HAP-1 (cell line): ENCODE measurements around the gene PRUNE2.

Source experiments
- DNase-seq, 2 experiments: peaks; one replicate each; pipeline ENCODE4 v3.0.0-alpha.2; 2016 to 2020; ENCODE audit warnings: low spot score in 2 of 2
- H3K27me3 ChIP-seq: fragments of 250-450 bp; sonication (Bioruptor Pico); 2 replicates; pipeline ENCODE4 v1.5.1; 2020; ENCODE audit warnings: low read depth, mild to moderate bottlenecking, moderate library complexity
- H3K36me3 ChIP-seq: fragments of 250-450 bp; sonication (Bioruptor Pico); replicated peaks from 2 replicates; pipeline ENCODE4 v1.5.1; 2020; ENCODE audit warnings: mild to moderate bottlenecking
- H3K4me1 ChIP-seq: fragments of 250-450 bp; sonication (Bioruptor Pico); 2 replicates; pipeline ENCODE4 v1.5.1; 2020; ENCODE audit warnings: mild to moderate bottlenecking
- H3K4me3 ChIP-seq: fragments of 250-450 bp; sonication (Bioruptor Pico); 2 replicates; pipeline ENCODE4 v1.5.1; 2020; ENCODE audit warnings: mild to moderate bottlenecking, moderate library complexity
- H3K9me3 ChIP-seq: fragments of 250-450 bp; sonication (Bioruptor Pico); 2 replicates; pipeline ENCODE4 v1.5.1; 2020; ENCODE audit warnings: mild to moderate bottlenecking, moderate library complexity
- in situ Hi-C: fragments of 300-500 bp; cut with MboI; formaldehyde crosslinking; loops from 3 replicates; pipeline ENCODE4 v1.14.3; 2020; ENCODE audit warnings: low sequenced_read_pairs, inconsistent platforms, mixed read lengths

Gene PRUNE2

DNA sequence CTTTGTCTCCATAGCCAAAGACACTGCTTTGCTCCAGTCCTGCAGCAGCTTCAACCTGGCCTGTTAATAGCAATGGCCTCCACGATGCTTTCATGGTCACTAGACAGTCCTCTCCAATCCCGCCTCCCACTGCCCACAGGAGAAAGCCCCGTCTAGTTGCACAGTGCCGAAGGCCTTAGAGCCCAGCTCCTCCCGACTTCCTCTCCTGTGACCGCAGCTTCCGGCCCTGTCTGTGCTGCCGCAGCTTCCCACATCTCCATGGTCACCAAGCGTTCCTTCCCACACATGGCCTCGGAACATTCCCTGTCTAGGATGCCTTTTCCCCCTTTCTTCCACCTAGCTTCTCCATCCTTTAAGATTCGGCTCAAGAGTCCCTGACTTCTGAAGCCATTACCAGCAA lies 118.2 kb downstream of the PRUNE2 start:
- Histone ChIP-seq H3K36me3 (no peaks in the 10 kb centered on the region), H3K4me3 (no peak overlapping the region), H3K27me3 (no peaks in the 10 kb centered on the region), H3K4me1 (no peaks in the 10 kb centered on the region), H3K9me3 (no peaks in the 10 kb centered on the region)
- no peak for DNase-seq
- in situ Hi-C loops: no loop called here

- Histone ChIP-seq H3K9me3 (no peaks in the 10 kb centered on the region), H3K36me3 (no peaks in the 10 kb centered on the region), H3K4me3 (no peak overlapping the region), H3K4me1 (no peaks in the 10 kb centered on the region), H3K27me3 (no peaks in the 10 kb centered on the region)
- in situ Hi-C loops: no loop called here
- no peak for DNase-seq
These were observed 120.4 kb downstream of the PRUNE2 start for GRCh38 chr9:76785501-76785900.

- Histone ChIP-seq H3K4me1 (no peaks in the 10 kb centered on the region), H3K9me3 (no peaks in the 10 kb centered on the region), H3K27me3 (no peaks in the 10 kb centered on the region), H3K36me3 (no peaks in the 10 kb centered on the region), H3K4me3 (no peak overlapping the region)
- in situ Hi-C loops: no loop called here
- DNase-seq: no peak
These were observed 121.0 kb downstream of the PRUNE2 start for GRCh38 chr9:76784881-76785280.

- no peak for DNase-seq
- no peaks in the 10 kb centered on the region for H3K4me1 ChIP-seq
- in situ Hi-C loops: no loop called here
These were observed 133.0 kb downstream of the PRUNE2 start for GRCh38 chr9:76772686-76773445.

DNA sequence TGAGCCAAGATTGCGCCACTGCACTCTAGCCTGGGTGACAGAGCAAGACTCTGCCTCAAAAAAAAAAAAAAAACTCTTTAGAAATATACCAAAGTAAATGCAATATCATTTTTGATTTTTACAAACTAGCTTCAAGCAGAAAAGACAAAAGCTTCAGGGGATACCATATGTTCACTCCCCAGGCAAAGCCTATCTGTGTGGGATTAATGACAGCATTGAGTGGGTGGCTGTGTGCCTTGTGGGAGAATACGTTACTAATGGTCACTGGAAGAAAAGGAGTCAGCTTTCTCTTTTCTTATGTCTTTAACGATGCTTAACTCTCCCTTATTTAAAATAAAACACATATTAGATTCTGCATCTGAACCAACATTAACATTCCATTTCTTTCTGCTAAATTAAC lies 139.8 kb downstream of the PRUNE2 start:
- in situ Hi-C loops: no loop called here
- DNase-seq: no peak
- no peaks in the 10 kb centered on the region for H3K36me3 ChIP-seq
- no peak overlapping the region for H3K4me3 ChIP-seq
- H3K4me1 ChIP-seq: no peaks in the 10 kb centered on the region
- H3K9me3 ChIP-seq: no peaks in the 10 kb centered on the region
- peaks cover 5% of the 10 kb centered on the region; the same call in 1 of the 2 replicates for H3K27me3 ChIP-seq

More at GRCh38 chr9:76772686-76773445, 133.0 kb downstream of the PRUNE2 start:
- no peaks in the 10 kb centered on the region for H3K36me3 ChIP-seq
- H3K4me3 ChIP-seq: no peak overlapping the region
- peaks cover 8% of the 10 kb centered on the region; the same call in 1 of the 2 replicates for H3K27me3 ChIP-seq
- no peaks in the 10 kb centered on the region for H3K9me3 ChIP-seq

GRCh38 chr9:76764138-76764537 lies 141.8 kb downstream of the PRUNE2 start, which contains the start of gene PCA3:
Gene PCA3 (plus strand): TSS chr9:76764438.
- Histone ChIP-seq H3K27me3 (no peaks in the 10 kb centered on the region), H3K36me3 (no peaks in the 10 kb centered on the region), H3K9me3 (no peaks in the 10 kb centered on the region), H3K4me1 (no peaks in the 10 kb centered on the region), H3K4me3 (no peak within 1 kb of the TSS)
- in situ Hi-C loops: no loop called here
- DNase-seq: no peak

GRCh38 chr9:76761448-76761847 lies 144.5 kb downstream of the PRUNE2 start:
- H3K4me3 ChIP-seq: no peak overlapping the region
- in situ Hi-C loops: no loop called here
- H3K27me3 ChIP-seq: peaks cover 5% of the 10 kb centered on the region
- DNase-seq: no peak
- no peaks in the 10 kb centered on the region for H3K36me3 ChIP-seq
- no peaks in the 10 kb centered on the region for H3K9me3 ChIP-seq
- H3K4me1 ChIP-seq: no peaks in the 10 kb centered on the region

DNA sequence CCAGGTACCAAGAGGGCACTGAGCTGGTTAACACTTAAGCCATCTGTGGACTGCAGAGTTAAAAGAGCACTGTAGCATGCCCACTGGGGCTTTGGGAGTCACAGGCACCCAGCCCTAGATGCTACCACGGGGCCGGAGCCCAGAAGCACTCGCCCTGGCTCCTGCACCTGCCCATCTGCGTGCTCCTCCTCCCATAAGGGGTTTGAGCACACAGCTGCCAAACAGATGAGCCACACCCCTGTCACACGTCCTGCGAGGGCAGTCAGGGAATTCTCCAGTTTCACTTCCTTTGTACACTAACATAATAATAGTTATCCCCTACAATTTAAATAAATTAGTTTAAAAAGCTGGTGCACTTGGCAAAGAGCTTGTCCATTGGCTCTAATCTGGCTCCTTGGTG lies 146.2 kb downstream of the PRUNE2 start:
- Histone ChIP-seq H3K36me3 (no peaks in the 10 kb centered on the region), H3K4me3 (no peak overlapping the region), H3K4me1 (no peaks in the 10 kb centered on the region), H3K27me3 (peaks cover 5% of the 10 kb centered on the region), H3K9me3 (no peaks in the 10 kb centered on the region)
- DNase-seq: no peak
- in situ Hi-C loops: no loop called here

DNA sequence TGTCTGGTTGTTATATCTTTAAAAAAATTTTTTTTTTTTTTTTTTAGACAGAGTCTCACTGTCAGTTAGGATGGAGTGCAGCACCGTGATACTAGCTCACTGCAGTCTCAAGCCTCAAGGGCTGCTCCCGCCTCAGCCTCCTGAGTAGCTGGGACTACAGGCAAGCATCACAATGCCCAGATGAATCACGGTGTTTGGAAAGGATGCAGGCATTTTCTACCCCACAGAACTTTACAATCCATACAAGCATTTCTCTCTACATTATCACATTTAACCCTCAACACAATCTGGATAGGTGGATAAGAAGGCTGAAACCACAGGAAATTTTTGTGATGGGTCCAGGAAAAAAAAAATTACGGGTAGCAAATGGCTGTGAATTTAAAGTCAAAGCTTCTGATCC lies 147.4 kb downstream of the PRUNE2 start:
- no peak for DNase-seq
- no peaks in the 10 kb centered on the region for H3K4me1 ChIP-seq
- H3K4me3 ChIP-seq: no peak overlapping the region
- no peaks in the 10 kb centered on the region for H3K36me3 ChIP-seq
- H3K9me3 ChIP-seq: no peaks in the 10 kb centered on the region
- H3K27me3 ChIP-seq: peaks cover 5% of the 10 kb centered on the region
- in situ Hi-C loops: no loop called here

DNA sequence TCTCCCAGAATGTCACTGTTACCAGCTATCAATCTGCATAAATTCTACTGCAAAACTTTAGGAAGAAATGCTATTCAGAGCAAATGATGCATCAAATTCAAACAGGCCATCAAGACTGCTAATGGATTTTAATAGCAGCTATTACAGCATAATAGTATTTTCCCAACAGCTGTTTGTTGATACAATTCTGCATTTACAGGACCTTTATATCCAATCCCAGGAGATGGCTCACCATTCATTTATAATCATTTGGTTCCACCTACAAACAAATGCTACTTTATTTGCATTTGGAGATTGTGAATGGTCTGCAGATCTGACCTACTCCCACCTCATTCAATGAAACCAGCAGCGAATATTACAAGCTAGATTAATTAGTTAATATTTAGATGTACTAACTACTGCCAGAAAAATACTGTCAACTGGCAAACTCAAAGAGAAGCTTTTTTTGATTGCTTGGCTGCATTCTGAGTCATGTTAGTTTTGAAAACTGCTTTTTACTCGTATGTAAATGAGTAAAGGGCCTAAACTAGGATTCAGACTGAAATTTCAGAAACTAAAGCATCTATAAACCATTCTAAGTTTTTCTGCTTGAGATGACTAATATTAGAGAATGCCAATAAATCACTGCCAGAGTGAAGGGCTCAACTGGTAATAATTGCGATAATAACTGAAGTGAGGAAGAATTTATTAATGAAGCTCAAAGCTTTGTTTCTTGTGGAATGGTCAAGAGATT lies 148.8 kb downstream of the PRUNE2 start:
- no peak for DNase-seq
- H3K27me3 ChIP-seq: peaks cover 5% of the 10 kb centered on the region
- no peaks in the 10 kb centered on the region for H3K36me3 ChIP-seq
- no peaks in the 10 kb centered on the region for H3K9me3 ChIP-seq
- H3K4me1 ChIP-seq: no peaks in the 10 kb centered on the region
- H3K4me3 ChIP-seq: no peak overlapping the region
- in situ Hi-C loops: no loop called here

- H3K4me1 ChIP-seq: no peaks in the 10 kb centered on the region
- in situ Hi-C loops: no loop called here
- H3K4me3 ChIP-seq: no peak overlapping the region
- H3K9me3 ChIP-seq: no peaks in the 10 kb centered on the region
- peak; percentile 17 to 40 for DNase-seq
- no peaks in the 10 kb centered on the region for H3K36me3 ChIP-seq
- H3K27me3 ChIP-seq: peaks cover 6% of the 10 kb centered on the region
These were observed 149.7 kb downstream of the PRUNE2 start for GRCh38 chr9:76756268-76756640.

DNA sequence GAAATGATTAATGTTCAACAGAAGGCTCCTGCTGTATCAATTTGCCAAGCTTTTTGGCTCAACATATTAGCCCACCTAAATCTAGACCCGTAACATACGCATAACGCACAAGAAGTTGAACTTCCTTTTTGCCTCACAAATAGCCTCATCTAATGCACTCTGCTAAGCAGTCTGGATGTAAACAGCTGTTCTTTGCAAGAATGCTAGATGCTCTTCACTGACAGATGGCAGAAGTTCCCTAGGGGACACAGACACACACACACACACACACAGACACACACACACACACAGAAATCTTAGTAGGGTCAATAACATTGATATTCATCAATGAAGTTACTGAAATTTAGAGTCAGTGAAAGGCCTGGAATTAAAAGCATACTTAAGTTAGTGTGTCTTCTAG lies 154.9 kb downstream of the PRUNE2 start:
- no peaks in the 10 kb centered on the region for H3K4me1 ChIP-seq
- no peak for DNase-seq
- in situ Hi-C loops: no loop called here
- no peaks in the 10 kb centered on the region for H3K36me3 ChIP-seq
- H3K9me3 ChIP-seq: no peaks in the 10 kb centered on the region
- H3K4me3 ChIP-seq: no peak overlapping the region
- H3K27me3 ChIP-seq: peaks cover 3% of the 10 kb centered on the region; the same call in 1 of the 2 replicates

DNA sequence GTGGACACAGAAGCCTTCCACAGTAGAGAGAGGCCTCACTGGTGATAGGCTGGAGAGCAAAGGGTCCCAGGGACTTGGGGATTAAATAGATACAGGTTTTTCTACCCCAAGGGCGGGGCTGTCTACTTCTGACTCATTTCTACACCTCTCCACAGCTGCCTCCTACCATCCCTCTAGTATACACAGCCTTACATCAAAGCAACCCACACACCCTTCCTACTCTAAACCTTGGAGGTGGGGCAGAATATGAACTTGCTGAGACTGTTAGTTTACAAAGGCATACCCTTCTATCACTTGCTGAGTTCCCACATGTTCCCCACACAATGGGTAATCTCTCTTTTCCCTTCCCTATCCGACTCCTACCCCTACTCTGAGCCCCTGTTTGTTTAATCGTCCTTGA lies 161.6 kb downstream of the PRUNE2 start:
- DNase-seq: no peak
- H3K27me3 ChIP-seq: no peaks in the 10 kb centered on the region
- no peaks in the 10 kb centered on the region; the same call in 1 of the 2 replicates for H3K9me3 ChIP-seq
- H3K36me3 ChIP-seq: no peaks in the 10 kb centered on the region
- H3K4me3 ChIP-seq: no peak overlapping the region
- in situ Hi-C loops: no loop called here
- H3K4me1 ChIP-seq: no peaks in the 10 kb centered on the region

DNA sequence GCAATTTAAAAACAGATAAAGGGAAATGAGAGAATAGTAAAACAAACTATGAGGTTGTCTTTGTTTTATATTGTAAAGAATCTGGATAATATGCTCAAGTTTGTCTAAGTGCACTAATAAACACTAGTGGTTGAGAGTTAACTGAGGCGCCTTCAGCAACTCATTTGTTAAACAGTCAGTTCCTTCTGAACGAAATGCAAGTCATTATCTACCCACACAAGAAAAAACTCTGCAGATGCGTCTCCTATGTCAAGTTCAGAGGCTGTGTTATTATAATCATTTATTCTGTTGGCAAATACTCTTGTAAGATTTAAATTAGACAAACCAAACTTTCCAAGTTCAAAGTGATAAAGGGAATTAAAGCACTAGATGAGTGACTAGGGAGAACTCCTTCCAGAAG lies 162.0 kb downstream of the PRUNE2 start:
- no peaks in the 10 kb centered on the region; the same call in 1 of the 2 replicates for H3K9me3 ChIP-seq
- no peaks in the 10 kb centered on the region for H3K4me1 ChIP-seq
- H3K4me3 ChIP-seq: no peak overlapping the region
- DNase-seq: no peak
- in situ Hi-C loops: no loop called here
- no peaks in the 10 kb centered on the region for H3K36me3 ChIP-seq
- no peaks in the 10 kb centered on the region for H3K27me3 ChIP-seq
